AG04449 (cell line): Measurements from ENCODE around the gene GMEB2.
"Not testable (repeated sequence)": the region's sequence is repeated elsewhere in the genome, so short reads cannot be mapped to it uniquely, and the experiment has no call there.

ENCODE experiments used
- CTCF ChIA-PET: fragments of 350-600 bp; formaldehyde crosslinking; extraction: SDS; loops from one replicate; lab custom pipeline; 2021; ENCODE audit warnings: antibody characterized with exemption; lab: Yijun Ruan, JAX
- POLR2A ChIA-PET: fragments of 400-600, 350-600 bp; formaldehyde crosslinking; extraction: SDS; loops from one replicate; lab custom pipeline; 2020; ENCODE audit warnings: antibody characterized with exemption, inconsistent platforms; lab: Yijun Ruan, JAX
- DNase-seq: peaks from one replicate; pipeline ENCODE4 v3.0.0-alpha.2; 2010; ENCODE audit warnings: low read depth, low spot score
- H3K4me3 ChIP-seq: 2 replicates; pipeline ENCODE4 v1.5.1; 2011; ENCODE audit warnings: low read depth, mild to moderate bottlenecking, control low read depth, low read length
- CTCF ChIP-seq: IDR thresholded peaks from one replicate; pipeline ENCODE4 v1.5.1; 2011; ENCODE audit warnings: mild to moderate bottlenecking, moderate library complexity, low read length, control low read depth, inconsistent platforms; ENCODE audit not compliant: insufficient read depth; ENCODE audit errors: missing control alignments

Gene GMEB2

GRCh38 chr20:63560333-63560805, 66.5 kb downstream of the GMEB2 start:
- no peak for DNase-seq
- ChIA-PET CTCF (no interaction called here), POLR2A (interaction anchor here (0.6 kb wide), 1 partner anchor 12 kb away, joined by 3 read pairs; no protein-coding TSS in a partner anchor)
- TF ChIP-seq CTCF: no peak
- no peak overlapping the region for H3K4me3 ChIP-seq

GRCh38 chr20:63559485-63560332, 67.2 kb downstream of the GMEB2 start:
- POLR2A ChIA-PET, CTCF ChIA-PET: not testable (repeated sequence)

GRCh38 chr20:63558804-63559484, 68.0 kb downstream of the GMEB2 start:
- no peak for TF ChIP-seq CTCF
- H3K4me3 ChIP-seq: no peak overlapping the region
- POLR2A ChIA-PET: no interaction called here
- CTCF ChIA-PET: no interaction called here
- DNase-seq: no peak

More at GRCh38 chr20:63559485-63560332, 67.2 kb downstream of the GMEB2 start:
- not testable (repeated sequence) for H3K4me3 ChIP-seq, DNase-seq

GRCh38 chr20:63557481-63557891, 69.4 kb downstream of the GMEB2 start:
- TF ChIP-seq CTCF: no peak
- POLR2A ChIA-PET: no interaction called here
- DNase-seq: no peak
- CTCF ChIA-PET: no interaction called here
- no peak overlapping the region for H3K4me3 ChIP-seq

- ChIA-PET CTCF (no interaction called here), POLR2A (no interaction called here)
- no peak for TF ChIP-seq CTCF
- DNase-seq: no peak
- no peak overlapping the region for H3K4me3 ChIP-seq
These were observed 69.9 kb downstream of the GMEB2 start for GRCh38 chr20:63556873-63557478.

GRCh38 chr20:63555661-63556381, 71.1 kb downstream of the GMEB2 start:
- no peak for TF ChIP-seq CTCF
- CTCF ChIA-PET: interaction anchor here (1.5 kb wide), 1 partner anchor 17 kb away, joined by 5 read pairs; no protein-coding TSS in a partner anchor
- POLR2A ChIA-PET: no interaction called here

More at GRCh38 chr20:63555661-63556381, 71.1 kb downstream of the GMEB2 start:
- H3K4me3 ChIP-seq: no peak overlapping the region
- no peak for DNase-seq
